GM13976 (cell line): ENCODE measurements around the gene RNF214.

Source experiments
- DNase-seq: peaks from one replicate; pipeline ENCODE4 v3.0.0; 2012; ENCODE audit warnings: low spot score
- in situ Hi-C: fragments of 300-500 bp; cut with MboI; formaldehyde crosslinking; loops from one replicate; pipeline ENCODE4 v1.12.0; 2022; ENCODE audit warnings: low sequenced_read_pairs, mixed read lengths, inconsistent platforms; ENCODE audit not compliant: unreplicated experiment
- TF ChIP-seq, protein P1 (sequence below): IDR thresholded peaks from 2 replicates; pipeline ENCODE4 v1.5.1; 2012; ENCODE audit warnings: borderline replicate concordance, mild to moderate bottlenecking; ENCODE audit not compliant: insufficient read depth; ENCODE audit errors: extremely low read depth, missing control alignments, control extremely low read depth

RNF214 gene

DNA sequence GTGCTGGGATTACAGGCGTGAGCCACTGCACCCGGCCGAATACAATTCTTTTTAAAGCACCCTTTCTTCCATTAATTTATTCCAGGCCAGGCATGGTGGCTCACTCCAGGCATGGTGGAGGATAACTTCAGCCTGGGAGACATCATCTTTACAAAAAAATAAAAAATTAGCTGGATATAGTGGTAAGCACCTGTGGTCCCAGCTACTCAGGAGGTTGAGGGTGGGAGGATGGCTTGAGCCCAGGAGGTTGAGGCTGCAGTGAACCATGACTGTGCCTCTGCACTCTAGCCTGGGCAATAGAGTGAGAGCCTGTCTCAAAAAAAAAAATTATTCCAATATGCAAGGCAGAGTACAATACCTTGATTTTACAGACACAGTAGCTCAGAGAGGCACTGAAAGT lies 21.9 kb upstream of the RNF214 start:
- DNase-seq: no peak
- TF ChIP-seq, protein P1, sequence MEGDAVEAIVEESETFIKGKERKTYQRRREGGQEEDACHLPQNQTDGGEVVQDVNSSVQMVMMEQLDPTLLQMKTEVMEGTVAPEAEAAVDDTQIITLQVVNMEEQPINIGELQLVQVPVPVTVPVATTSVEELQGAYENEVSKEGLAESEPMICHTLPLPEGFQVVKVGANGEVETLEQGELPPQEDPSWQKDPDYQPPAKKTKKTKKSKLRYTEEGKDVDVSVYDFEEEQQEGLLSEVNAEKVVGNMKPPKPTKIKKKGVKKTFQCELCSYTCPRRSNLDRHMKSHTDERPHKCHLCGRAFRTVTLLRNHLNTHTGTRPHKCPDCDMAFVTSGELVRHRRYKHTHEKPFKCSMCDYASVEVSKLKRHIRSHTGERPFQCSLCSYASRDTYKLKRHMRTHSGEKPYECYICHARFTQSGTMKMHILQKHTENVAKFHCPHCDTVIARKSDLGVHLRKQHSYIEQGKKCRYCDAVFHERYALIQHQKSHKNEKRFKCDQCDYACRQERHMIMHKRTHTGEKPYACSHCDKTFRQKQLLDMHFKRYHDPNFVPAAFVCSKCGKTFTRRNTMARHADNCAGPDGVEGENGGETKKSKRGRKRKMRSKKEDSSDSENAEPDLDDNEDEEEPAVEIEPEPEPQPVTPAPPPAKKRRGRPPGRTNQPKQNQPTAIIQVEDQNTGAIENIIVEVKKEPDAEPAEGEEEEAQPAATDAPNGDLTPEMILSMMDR: no peak
- in situ Hi-C loops: no loop called here

DNA sequence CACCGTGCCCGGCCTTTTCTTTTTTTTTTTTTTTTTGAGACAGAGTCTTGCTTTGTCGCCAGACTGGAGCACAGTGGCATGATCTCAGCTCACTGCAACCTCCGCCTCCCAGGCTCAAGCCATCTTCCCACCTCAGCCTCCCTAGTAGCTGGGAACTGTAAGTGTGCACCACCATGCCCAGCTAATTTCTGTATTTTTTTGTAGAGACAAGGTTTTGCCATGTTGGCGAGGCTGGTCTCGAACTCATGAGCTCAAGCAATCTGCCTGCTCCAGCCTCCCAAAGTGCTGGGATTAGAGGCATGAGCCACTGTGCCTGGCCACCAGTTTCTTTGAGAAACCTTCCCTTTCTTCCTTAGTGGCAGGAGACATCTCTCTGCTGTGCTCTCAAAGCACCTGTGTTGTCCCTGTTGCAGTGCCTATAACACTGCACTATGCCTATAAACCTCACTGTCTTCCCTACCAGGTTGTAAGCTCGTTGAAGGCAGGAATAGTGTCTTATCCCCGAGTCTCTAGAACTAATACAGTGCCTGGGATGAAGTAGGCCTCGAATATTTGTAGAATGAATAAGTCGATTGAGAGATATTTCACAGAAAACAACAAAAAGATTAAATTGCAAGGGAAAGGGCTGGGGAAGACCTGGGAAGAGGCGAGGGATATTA lies 19.6 kb upstream of the RNF214 start:
- TF ChIP-seq, protein P1: no peak
- in situ Hi-C loops: no loop called here
- no peak for DNase-seq

DNA sequence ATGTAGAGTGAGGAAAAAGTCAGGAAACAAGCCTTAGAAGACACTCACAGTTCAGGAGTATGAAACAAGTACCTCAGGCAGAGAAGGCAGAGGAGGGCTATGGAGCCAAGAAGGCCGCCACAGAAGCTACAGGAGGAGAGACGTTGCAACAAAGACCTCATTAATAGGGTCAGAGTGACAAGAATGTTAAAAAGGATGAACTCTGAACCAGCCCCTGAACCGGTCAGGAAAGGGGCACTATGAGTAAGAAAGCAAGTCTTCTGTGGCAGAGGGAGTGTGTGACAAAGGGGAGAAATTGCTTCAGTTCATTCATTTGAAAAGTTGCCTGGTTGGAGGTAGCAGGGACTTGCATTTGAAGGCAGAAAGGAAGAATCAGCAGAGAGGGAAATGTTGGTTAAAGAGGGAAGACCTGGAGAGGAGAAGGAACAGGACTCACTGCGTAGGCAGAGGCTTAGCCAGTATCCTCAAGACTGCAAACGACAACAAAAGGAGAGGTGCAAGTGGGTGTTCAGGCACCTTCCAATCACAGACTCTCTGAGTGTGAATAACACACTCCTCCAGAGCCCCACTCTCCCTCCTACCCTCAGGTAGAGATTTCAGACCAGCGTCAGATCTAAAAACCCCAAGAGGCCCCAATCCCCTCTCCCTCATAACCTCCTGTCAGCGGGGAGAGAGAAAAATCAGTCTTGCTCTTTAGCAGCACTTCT lies 17.9 kb upstream of the RNF214 start:
- in situ Hi-C loops: no loop called here
- TF ChIP-seq, protein P1: no peak
- no peak for DNase-seq

DNA sequence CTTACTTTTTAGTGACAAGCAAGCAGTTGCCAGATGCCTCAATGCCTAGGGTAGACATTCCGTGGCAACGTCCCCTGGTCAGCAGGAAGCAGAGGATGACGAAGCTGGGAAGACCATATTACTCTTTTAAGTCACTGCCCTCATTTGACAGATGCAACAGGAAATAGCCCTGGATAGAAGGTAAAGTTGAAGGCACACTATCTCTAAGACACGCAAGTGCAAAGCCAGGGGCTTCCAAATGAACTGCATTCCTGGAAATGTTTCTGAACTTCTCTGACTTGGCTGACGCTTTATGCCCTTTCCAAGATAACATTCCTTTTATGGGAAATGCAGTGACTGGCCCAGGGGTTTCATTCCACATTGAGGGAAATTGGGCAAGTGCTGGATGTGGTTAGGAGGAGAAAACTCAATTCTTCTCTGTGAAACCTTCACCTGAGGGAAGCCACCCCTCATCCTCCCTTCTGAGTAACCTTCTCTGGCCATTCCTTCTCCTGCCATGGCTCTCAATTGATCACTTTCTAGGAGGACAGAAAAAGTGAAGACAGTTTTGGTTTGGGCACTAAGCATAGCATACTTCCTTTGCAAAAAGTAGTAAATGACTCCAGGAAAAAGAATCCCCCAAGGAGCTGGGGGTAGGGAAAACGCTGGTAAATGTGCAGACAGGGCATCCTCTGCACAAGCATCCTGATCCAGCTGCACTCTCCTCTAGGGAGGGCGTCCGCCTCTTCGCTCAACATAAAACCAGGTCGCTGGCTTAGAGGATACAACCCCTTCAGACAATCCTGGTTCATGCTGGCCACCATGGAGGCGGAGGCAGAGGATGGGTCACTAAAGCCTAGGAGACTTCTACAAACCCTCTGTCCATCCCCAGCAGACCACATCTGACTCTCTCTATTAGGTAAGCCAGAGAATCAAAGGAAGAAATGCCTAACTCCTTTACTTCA lies 15.1 kb upstream of the RNF214 start:
- DNase-seq: no peak
- in situ Hi-C loops: no loop called here
- TF ChIP-seq, protein P1: no peak

DNA sequence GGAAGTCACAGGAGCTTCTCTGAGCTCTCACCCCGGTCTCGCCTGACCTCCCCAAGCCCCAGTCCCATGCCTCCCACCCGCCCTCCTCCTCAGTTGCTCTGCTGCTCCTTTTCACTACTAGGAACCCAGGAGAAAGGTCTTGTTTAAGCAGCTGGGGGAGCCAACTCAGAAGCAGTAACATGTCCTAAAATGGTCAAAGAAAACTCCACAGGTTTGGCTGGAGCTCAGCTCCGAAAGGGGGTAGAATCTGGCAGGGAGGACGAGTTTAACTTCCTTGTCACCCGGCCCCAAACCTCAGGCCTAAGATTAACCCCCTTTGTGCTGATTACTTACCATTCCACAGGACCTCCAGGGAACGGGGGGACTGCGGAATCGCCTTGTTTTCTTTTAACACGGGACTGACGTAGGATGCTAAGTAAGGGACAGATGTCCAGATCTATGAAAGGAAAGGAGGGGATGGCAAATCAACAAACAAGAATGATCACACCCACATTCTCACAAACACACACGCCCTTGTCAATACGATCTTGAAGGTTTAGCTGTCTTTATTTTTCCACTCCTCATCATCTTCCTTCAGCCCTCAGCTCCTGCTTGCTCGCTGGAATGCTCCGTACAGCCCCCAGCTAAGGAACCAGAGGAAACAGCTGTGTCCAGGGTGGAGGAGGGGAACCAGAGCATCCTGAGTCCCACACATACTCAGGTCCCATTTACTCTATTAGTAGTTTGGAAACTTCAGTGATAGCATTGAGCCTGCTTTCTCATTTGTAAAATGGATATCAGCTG lies 14.1 kb upstream of the RNF214 start:
- DNase-seq: no peak
- in situ Hi-C loops: no loop called here
- TF ChIP-seq, protein P1: no peak

DNA sequence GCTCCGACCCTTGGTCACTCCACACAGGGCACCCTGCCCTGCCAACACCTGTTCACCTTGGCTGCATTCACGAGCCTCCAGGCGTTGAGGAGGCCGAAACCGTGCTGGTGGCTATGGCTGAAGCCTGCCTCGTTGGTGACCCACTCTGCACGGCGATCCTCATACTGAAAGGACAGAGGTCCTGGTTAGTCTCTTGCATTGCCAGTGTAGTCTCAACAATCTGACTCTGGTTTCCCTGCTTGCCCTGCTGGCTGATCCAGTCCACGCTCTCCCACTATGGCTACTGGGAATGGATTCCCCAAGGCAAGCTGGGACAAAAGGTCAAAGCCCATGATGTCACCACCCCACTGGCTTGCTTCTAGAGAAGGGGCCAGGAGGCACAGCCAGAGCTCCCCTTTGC lies 13.5 kb upstream of the RNF214 start:
- in situ Hi-C loops: no loop called here
- TF ChIP-seq, protein P1: no peak
- no peak for DNase-seq
